HG03469 (cell line): ENCODE measurements around the gene TIAM1.
A peak's percentile ranks its signal among the peaks of the same experiment; 100 is the strongest.

Experiments used
- ATAC-seq: cut with Tn5 transposase; IDR thresholded peaks from one replicate; pipeline ENCODE4 v1.9.1; 2021; ENCODE audit warnings: mild to moderate bottlenecking, moderate library complexity, moderate number of reproducible peaks; ENCODE audit not compliant: unreplicated experiment

The TIAM1 gene

DNA sequence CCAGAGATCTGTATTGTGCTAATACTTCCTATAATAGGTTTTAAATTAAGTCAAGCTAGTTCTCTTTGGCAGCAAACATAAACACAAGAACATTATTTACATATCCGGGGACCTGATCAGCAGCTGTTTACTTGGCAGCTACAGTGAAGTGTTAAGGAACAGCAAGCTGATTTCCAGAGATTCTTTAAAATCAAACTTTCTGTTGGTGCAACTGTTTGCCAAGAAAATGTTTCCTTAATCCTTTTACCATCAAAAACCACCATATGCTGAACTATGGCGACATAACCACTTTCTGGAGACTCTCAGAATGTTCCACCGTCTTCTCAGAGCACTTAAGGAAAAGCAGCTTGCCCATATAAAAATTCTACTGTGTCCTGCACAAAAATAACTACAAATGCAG is 198.8 kb downstream of the TIAM1 start:
- no peak for ATAC-seq

DNA sequence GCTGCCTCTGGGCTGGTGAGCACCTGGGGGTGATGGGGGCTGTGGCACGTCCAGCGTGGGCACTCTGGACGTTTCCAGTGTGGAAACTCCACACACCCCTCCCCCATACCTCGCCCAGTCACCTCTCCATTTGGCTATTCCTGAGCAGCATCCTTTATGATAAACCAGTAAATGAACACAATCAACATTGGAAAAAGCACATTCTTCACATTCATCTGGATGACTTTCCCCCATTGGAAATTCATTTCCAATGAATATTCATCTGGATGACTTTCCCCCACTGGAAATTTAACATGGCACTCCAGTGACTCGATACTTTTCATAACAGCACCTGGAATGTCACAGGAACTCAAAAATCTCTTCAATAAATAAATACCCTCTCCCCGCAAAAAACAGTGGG is 201.0 kb downstream of the TIAM1 start:
- no peak for ATAC-seq

GRCh38 chr21:31142600-31142999 is 201.5 kb downstream of the TIAM1 start:
- ATAC-seq: no peak

- no peak for ATAC-seq
Measured at GRCh38 chr21:31141389-31142000, 202.6 kb downstream of the TIAM1 start.

- ATAC-seq: no peak
Measured at GRCh38 chr21:31140676-31141075, 203.4 kb downstream of the TIAM1 start.

- ATAC-seq: no peak
Measured at GRCh38 chr21:31140025-31140424, 204.0 kb downstream of the TIAM1 start.

DNA sequence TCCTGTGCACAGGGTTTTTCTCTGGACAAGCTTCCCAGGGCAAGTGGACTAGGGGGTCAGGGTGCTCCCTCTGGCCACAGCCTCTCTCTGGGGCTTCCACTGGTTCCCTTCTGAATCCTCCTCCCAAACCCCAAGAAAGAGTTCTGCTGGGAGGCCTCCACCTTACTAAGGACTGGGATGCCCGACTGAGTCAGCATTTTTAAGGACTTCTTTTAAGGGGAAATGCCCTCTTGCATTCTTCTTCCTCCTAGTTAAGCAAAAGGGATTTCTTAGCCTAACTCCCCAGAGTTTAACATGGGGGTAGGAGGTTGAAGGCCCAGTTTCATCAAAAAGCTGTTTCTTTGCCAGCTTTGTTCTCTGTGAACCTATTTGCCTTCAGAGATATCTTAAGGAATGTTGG is 206.1 kb downstream of the TIAM1 start:
- ATAC-seq: no peak

GRCh38 chr21:31136891-31137290 is 207.2 kb downstream of the TIAM1 start:
- peak; percentile 49 for ATAC-seq

DNA sequence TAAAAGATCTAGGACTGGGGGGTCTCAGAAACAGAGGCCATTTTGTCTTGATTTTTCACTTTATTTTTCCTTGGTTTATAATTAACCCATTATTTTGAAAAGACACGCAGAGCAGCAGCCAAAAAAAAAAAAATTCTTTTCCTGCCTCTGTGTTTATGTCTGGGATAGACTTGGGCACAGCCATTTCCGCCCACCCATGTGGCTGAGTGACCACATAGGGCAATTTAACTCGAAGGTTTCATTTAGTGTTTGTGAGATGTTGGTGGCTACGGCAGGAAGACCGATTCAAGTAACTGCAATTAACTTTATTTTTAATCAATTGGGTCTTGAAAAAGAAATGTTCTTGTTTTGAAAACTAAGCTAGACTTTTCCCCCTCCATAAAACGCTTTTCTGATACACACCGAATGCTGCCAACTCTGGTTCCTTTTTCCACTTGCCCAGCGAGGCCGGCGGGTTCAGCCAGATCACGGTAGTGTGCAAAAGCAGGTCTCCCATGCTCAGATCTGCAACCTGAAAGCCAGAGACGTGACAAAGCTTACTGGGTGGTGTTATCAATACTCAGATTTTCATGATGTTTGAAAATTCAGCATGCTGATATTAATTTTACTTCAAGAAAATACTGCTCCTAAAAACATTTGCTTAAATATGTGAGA is 208.4 kb downstream of the TIAM1 start:
- ATAC-seq: no peak

DNA sequence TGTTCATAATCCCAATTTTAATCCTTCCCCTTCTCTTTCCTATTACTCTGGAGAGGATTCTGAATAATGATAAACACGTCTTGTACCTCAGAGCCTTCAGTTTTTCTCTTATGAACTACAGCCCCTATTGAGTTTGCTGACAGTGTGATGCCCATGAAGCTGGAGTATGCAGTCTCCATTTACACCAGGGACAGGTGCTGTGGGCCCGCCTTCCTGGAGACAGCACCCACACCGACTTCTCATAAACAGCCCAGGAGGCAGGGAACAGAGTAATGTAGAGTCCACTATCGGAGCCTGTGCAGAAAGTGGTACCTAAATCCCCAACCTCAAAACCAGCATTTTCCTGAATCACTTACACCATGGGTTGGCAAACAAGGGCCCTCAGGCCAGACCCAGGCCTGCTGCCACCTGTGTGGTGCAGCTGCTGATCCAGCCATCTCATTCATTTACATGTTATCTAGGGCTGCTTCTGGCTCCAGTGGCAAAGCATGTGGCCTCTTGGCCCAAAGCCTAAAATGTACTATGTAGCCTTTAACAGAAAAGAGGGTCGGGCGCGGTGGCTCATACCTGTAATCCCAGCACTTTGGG is 210.7 kb downstream of the TIAM1 start:
- ATAC-seq: no peak

GRCh38 chr21:31132574-31133242 is 211.4 kb downstream of the TIAM1 start:
- peak; percentile 78 for ATAC-seq

- ATAC-seq: no peak
Measured at GRCh38 chr21:31130821-31131220, 213.2 kb downstream of the TIAM1 start.

- no peak for ATAC-seq
Measured at GRCh38 chr21:31128234-31128633, 215.8 kb downstream of the TIAM1 start.

- ATAC-seq: peak; percentile 74
Measured at GRCh38 chr21:31124010-31124409, 220.1 kb downstream of the TIAM1 start.

- ATAC-seq: no peak
Measured at GRCh38 chr21:31119199-31119598, 224.9 kb downstream of the TIAM1 start.

DNA sequence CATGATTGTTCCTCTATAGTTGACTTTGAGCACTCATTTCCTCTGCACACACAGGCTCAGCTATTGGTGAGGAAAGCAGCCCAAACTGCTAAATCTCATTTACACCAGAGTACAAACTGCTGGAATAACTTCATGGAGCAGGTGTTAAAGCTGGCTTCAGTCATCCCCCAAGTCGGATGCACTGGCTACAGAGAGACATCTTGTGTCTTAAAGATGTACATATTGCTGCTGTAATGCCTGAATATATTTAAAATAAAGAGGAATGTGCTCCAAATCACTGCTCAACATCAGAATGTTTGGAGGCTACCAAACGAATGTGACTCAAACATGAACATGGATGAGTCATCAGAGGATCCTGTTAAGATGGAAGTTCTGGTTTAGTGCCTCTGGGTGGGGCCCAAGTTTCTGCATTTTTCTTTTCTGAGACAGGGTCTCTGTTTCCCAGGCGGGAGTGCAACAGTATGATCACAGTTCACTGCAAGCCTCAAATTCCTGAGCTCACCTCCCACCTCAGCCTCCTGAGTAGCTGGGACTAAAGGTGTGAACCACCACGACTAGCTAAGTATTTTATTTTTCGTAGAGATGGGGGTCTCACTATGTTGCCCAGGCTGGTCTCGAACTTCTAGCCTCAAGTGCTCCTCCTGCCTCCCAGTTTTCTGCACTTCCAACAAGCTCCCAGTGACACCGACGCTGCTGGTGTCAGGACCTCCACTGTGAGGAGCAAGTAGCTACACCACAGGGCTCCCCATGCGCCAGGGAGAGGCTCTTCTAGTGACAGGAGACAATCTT is 226.7 kb downstream of the TIAM1 start:
- ATAC-seq: no peak

DNA sequence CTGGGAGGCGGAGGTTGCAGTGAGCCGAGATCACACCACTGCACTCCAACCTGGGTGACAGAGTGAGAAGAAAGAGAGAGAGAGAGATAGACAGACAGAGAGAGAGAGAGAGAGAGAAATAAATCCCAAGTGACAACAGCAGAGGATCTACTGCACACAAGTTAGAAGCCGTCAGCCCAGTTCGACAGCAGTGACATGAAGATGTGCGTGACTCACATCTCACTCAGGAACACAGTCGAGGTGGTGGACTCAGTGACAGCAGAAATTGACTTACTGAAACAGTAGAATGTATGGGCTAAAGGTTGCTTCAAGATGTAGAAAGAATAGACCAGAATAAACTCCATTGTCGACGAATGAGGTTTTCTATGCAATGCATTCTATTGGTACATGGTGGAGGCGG is 228.8 kb downstream of the TIAM1 start:
- no peak for ATAC-seq

GRCh38 chr21:31111093-31111492 is 233.0 kb downstream of the TIAM1 start:
- ATAC-seq: no peak

- no peak for ATAC-seq
Measured at GRCh38 chr21:31110430-31110829, 233.6 kb downstream of the TIAM1 start.

GRCh38 chr21:31107871-31108270 is 236.2 kb downstream of the TIAM1 start:
- ATAC-seq: no peak

DNA sequence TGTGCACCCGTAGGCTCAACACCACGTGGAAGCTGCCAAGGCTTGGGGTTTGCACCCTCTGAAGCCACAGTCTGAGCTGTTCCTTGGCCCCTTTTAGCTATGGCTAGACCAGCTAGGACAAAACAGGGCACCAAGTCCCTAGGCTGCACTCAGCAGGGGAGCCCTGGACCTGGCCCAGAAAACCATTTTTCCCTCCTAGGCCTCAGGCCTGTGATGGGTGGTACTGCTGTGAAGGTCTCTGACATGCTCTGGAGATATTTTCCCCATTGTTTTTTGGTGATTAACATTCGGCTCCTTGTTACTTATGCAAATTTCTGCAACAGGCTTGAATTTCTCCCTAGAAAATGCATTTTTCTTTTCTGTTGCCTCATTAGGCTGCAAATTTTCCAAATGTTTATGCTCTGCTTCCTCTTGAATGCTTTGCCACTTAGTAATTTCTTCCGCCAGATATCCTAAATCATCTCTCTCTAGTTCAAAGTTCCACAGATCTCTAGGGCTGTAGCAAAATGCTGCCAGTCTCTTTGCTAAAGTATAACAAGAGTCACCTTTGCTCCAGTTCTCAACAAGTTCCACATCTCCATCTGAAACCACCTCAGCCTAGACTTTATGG is 236.8 kb downstream of the TIAM1 start:
- no peak for ATAC-seq
